ENCODE results near the gene RER1. TPM values are rescaled to one million over a fixed set of nuclear protein-coding genes. Genes with fewer than 3 reads are reported as not detected.

The RER1 gene
- polyA plus RNA-seq, 1 experiment, result 255 TPM

DNA sequence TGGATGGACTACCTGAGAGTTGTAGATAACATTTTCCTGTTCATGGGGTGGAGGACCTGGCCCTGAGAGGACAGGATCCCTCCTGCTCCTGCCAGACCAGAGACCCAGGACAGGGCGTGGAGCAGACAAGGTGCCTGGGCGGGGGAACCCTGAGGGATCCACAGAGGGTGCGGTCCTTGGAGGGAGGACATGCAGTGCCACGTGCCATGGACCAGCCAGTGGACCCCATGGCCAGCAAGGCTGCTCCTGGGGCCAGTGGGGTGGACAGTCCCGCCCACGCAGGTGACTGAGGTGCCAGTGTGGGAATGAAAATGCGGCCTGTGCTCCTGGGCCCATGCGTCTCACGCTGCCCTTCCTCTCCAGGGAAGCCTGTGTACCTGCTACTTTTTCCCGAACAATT lies 3.6 kb downstream of the RER1 start:
- DNase-seq (ENCODE audit: low read depth), result no peak
- Histone ChIP-seq H3K27me3 (ENCODE audit: control insufficient read depth, insufficient read depth, low read length) (no peaks in the 10 kb centered on the region), H3K4me3 (ENCODE audit: low read depth, low read length) (no peak overlapping the region), H3K36me3 (ENCODE audit: control insufficient read depth, insufficient read depth, low read length) (peaks cover 28% of the 10 kb centered on the region)
- no peak for TF ChIP-seq CTCF (IDR thresholded peaks at IDR 0.05; ENCODE audit: insufficient read depth, low read depth, low read length)
- ChIA-PET POLR2A (no interaction called here), CTCF (no interaction called here)

GRCh38 chr1:2396059-2396458 lies 4.4 kb downstream of the RER1 start:
- no peak for TF ChIP-seq CTCF (IDR thresholded peaks at IDR 0.05; ENCODE audit: insufficient read depth, low read depth, low read length)
- Histone ChIP-seq H3K36me3 (ENCODE audit: control insufficient read depth, insufficient read depth, low read length) (peaks cover 30% of the 10 kb centered on the region), H3K4me3 (ENCODE audit: low read depth, low read length) (no peak overlapping the region), H3K27me3 (ENCODE audit: control insufficient read depth, insufficient read depth, low read length) (no peaks in the 10 kb centered on the region)
- ChIA-PET POLR2A (no interaction called here), CTCF (interaction anchor here (1.1 kb wide), 1 partner anchor 1057 kb away, joined by 4 read pairs; no protein-coding TSS in a partner anchor)
- no peak for DNase-seq (ENCODE audit: low read depth)

GRCh38 chr1:2396476-2396875 lies 4.8 kb downstream of the RER1 start:
- no peak for DNase-seq (ENCODE audit: low read depth)
- Histone ChIP-seq H3K27me3 (ENCODE audit: control insufficient read depth, insufficient read depth, low read length) (no peaks in the 10 kb centered on the region), H3K36me3 (ENCODE audit: control insufficient read depth, insufficient read depth, low read length) (peaks cover 33% of the 10 kb centered on the region), H3K4me3 (ENCODE audit: low read depth, low read length) (no peak overlapping the region)
- ChIA-PET CTCF (interaction anchor here (0.7 to 1.8 kb wide), 3 partner anchors 201 to 1056 kb away, joined by 3 to 5 read pairs (median 4); partner anchors contain the start of gene FAAP20), POLR2A (no interaction called here)
- no peak for TF ChIP-seq CTCF (IDR thresholded peaks at IDR 0.05; ENCODE audit: insufficient read depth, low read depth, low read length)

DNA sequence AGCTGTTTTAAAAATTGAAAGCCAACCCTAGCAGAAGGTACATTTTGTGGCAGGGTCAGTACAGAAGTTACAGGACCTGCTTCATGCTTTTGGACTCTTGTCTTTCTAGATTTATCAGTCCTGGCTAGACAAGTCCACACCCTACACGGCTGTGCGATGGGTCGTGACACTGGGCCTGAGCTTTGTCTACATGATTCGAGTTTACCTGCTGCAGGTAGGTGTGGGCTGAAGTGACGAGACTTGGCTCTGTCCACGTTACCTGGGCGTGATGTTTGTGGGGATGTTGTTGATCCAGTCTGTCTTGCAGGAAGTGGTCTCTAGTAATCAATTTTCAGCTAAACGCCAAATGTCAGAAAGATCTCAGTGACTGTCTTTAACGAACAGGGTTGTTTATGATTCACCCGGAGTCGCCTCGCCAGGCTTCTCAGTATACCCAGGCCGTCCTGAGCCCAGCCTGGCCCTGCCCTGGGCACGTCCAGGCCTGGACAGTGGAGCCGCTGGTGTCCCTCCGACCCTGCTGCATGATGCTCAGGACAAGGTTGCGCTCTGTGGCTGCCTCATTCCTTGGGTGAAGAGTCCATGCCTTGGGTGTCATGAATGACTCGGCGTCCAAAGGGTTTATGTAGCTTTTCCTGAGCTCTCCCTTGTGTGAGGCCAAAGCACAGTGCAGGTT lies 5.5 kb downstream of the RER1 start:
- no peaks in the 10 kb centered on the region for H3K27me3 ChIP-seq (ENCODE audit: control insufficient read depth, insufficient read depth, low read length)
- CTCF ChIA-PET, result interaction anchor here (0.7 to 1.8 kb wide), 2 partner anchors 202 to 1011 kb away, joined by 3 to 5 read pairs; partner anchors contain the start of gene FAAP20
- DNase-seq (ENCODE audit: low read depth), result no peak
- H3K36me3 ChIP-seq (ENCODE audit: control insufficient read depth, insufficient read depth, low read length), result peaks cover 38% of the 10 kb centered on the region
- POLR2A ChIA-PET, result no interaction called here
- H3K4me3 ChIP-seq (ENCODE audit: low read depth, low read length), result no peak overlapping the region
- no peak for TF ChIP-seq CTCF (IDR thresholded peaks at IDR 0.05; ENCODE audit: insufficient read depth, low read depth, low read length)

GRCh38 chr1:2398871-2399270 lies 7.2 kb downstream of the RER1 start:
- peaks cover 42% of the 10 kb centered on the region for H3K36me3 ChIP-seq (ENCODE audit: control insufficient read depth, insufficient read depth, low read length)
- DNase-seq (ENCODE audit: low read depth), result no peak
- no peak overlapping the region for H3K4me3 ChIP-seq (ENCODE audit: low read depth, low read length)
- ChIA-PET CTCF (interaction anchor here (1.0 to 1.8 kb wide), 2 partner anchors 149 to 998 kb away, joined by 3 to 4 read pairs; no protein-coding TSS in a partner anchor), POLR2A (no interaction called here)
- H3K27me3 ChIP-seq (ENCODE audit: control insufficient read depth, insufficient read depth, low read length), result no peaks in the 10 kb centered on the region
- TF ChIP-seq CTCF (IDR thresholded peaks at IDR 0.05; ENCODE audit: insufficient read depth, low read depth, low read length), result no peak

Data from BJ (cell line).